Panc1 (cell line): ENCODE results near the gene KRTAP6-1. TPM values are rescaled to one million over a fixed set of nuclear protein-coding genes. Genes with fewer than 3 reads are reported as not detected.

Experiments used
- ATAC-seq: fragments of 200-7000 bp; cut with Tn5 transposase; 2 replicates; pipeline ENCODE4 v1.9.1; 2020; ENCODE audit warnings: mild to moderate bottlenecking, moderate library complexity
- BruUV-seq: library from RNA; stranded (reverse); fragments of 400-500 nt; replicated peaks from 2 replicates; lab custom pipeline; 2021; lab: Mats Ljungman, UMichigan
- CTCF ChIA-PET: fragments of 300-600 bp; sonication (Branson Sonifier 250); formaldehyde crosslinking; loops from one replicate; lab custom pipeline; 2022; ENCODE audit warnings: antibody characterized with exemption; lab: Charles Lee
- POLR2A ChIA-PET: fragments of 300-600 bp; sonication (Branson Sonifier 250); formaldehyde crosslinking; loops from one replicate; lab custom pipeline; 2022; ENCODE audit warnings: antibody characterized with exemption; lab: Charles Lee
- DNase-seq: peaks from one replicate; pipeline ENCODE4 v3.0.0-alpha.2; 2010; ENCODE audit warnings: low read depth, low spot score
- H3K27ac ChIP-seq: 2 replicates; pipeline ENCODE4 v1.5.1; 2011; ENCODE audit warnings: mild to moderate bottlenecking, low read length, inconsistent platforms
- H3K27me3 ChIP-seq: fragments of 200-500 bp; sonication (Bioruptor generic); 2 replicates; pipeline ENCODE4 v1.6.0; 2014; ENCODE audit warnings: low read length, inconsistent platforms; ENCODE audit not compliant: control insufficient read depth, insufficient read depth
- H3K36me3 ChIP-seq: fragments of 200-500 bp; sonication (Bioruptor generic); 2 replicates; pipeline ENCODE4 v1.5.1; 2014; ENCODE audit warnings: inconsistent platforms, mild to moderate bottlenecking, low read length, moderate library complexity; ENCODE audit not compliant: control insufficient read depth, insufficient read depth
- H3K4me1 ChIP-seq: 2 replicates; pipeline ENCODE4 v1.5.1; 2011; ENCODE audit warnings: inconsistent platforms, mild to moderate bottlenecking, low read length, moderate library complexity; ENCODE audit not compliant: control insufficient read depth, insufficient read depth
- H3K4me3 ChIP-seq, 2 experiments: 2 replicates each; pipeline ENCODE4 v1.5.1; 2011 to 2012; ENCODE audit warnings: low read depth in 2 of 2, low read length in 2 of 2, mild to moderate bottlenecking in 2 of 2, inconsistent platforms in 1 of 2, moderate library complexity in 1 of 2
- H3K9me3 ChIP-seq: fragments of 200-500 bp; sonication (Bioruptor generic); 2 replicates; pipeline ENCODE4 v1.5.1; 2014; ENCODE audit warnings: low read depth, mild to moderate bottlenecking, inconsistent platforms, low read length, moderate library complexity; ENCODE audit not compliant: control insufficient read depth, insufficient read depth
- POLR2AphosphoS5 ChIP-seq: IDR thresholded peaks from 2 replicates; pipeline ENCODE4 v1.6.1; 2012; ENCODE audit warnings: mild to moderate bottlenecking, low read depth, low read length, moderate library complexity
- SIN3A ChIP-seq: IDR thresholded peaks from 2 replicates; pipeline ENCODE4 v1.6.1; 2012; ENCODE audit warnings: low read depth, mild to moderate bottlenecking, low read length, moderate library complexity, borderline replicate concordance; ENCODE audit not compliant: insufficient read depth
- TCF7L2 ChIP-seq: IDR thresholded peaks from 2 replicates; pipeline ENCODE4 v1.6.1; 2011; ENCODE audit warnings: mild to moderate bottlenecking, low read depth, low read length, inconsistent platforms
- in situ Hi-C: cut with HindIII; loops from 2 replicates; pipeline ENCODE4 v1.10.0; 2016; ENCODE audit warnings: low sequenced_read_pairs, low pct_unique_long_range_greater_than_20kb
- intact Hi-C: fragments of 100-400 bp; cut with micrococcal nuclease; formaldehyde crosslinking; loops from one replicate; pipeline ENCODE4 v1.10.0; 2022; ENCODE audit not compliant: unreplicated experiment
- total RNA-seq: library from RNA; stranded (reverse); gene quantifications from one replicate; pipeline ENCODE4 v1.2.1, GENCODE V29; 2021; ENCODE audit not compliant: unreplicated experiment
- TF ChIP-seq, protein P1 (sequence below): fragments of 450-650 bp; IDR thresholded peaks from 2 replicates; pipeline ENCODE4 v1.5.1; 2017; ENCODE audit warnings: mild to moderate bottlenecking
- TF ChIP-seq, protein P2 (sequence below), 2 experiments: IDR thresholded peaks; 2 replicates each; pipeline ENCODE4 v1.6.1; 2011 to 2012; ENCODE audit warnings: low read depth in 2 of 2, control low read depth in 1 of 2, low read length in 1 of 2, mild to moderate bottlenecking in 1 of 2, moderate library complexity in 1 of 2; ENCODE audit not compliant: insufficient read depth in 1 of 2

Gene KRTAP6-1
- total RNA-seq, 1 experiment from 2014 or later, result not detected

DNA sequence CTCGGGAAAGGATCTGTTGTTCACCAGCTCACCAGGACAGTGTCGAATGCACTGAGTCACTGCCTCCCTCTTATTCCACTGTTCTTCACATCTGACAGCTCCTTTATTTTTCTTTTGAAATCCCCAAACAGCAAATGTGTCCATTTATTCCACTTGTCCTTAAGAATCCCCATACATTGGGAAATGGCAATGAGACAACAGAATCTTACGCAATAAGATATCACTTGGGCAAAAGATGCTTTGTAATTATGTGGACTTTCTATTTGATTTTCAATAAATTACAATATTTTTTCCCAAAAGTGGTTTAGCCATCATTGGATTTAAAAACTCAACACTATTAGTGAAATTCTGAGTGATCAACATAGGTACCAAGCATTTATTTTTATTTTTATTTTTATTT is 25.0 kb upstream of the KRTAP6-1 start:
- in situ Hi-C loops (no loop called here), intact Hi-C loops (no loop called here)
- no peak for DNase-seq
- no peak overlapping the region for H3K4me3 ChIP-seq
- POLR2A ChIA-PET, result no interaction called here
- CTCF ChIA-PET, result no interaction called here
- TF ChIP-seq, protein P1, sequence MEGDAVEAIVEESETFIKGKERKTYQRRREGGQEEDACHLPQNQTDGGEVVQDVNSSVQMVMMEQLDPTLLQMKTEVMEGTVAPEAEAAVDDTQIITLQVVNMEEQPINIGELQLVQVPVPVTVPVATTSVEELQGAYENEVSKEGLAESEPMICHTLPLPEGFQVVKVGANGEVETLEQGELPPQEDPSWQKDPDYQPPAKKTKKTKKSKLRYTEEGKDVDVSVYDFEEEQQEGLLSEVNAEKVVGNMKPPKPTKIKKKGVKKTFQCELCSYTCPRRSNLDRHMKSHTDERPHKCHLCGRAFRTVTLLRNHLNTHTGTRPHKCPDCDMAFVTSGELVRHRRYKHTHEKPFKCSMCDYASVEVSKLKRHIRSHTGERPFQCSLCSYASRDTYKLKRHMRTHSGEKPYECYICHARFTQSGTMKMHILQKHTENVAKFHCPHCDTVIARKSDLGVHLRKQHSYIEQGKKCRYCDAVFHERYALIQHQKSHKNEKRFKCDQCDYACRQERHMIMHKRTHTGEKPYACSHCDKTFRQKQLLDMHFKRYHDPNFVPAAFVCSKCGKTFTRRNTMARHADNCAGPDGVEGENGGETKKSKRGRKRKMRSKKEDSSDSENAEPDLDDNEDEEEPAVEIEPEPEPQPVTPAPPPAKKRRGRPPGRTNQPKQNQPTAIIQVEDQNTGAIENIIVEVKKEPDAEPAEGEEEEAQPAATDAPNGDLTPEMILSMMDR, result no peak
- TF ChIP-seq, protein P2, sequence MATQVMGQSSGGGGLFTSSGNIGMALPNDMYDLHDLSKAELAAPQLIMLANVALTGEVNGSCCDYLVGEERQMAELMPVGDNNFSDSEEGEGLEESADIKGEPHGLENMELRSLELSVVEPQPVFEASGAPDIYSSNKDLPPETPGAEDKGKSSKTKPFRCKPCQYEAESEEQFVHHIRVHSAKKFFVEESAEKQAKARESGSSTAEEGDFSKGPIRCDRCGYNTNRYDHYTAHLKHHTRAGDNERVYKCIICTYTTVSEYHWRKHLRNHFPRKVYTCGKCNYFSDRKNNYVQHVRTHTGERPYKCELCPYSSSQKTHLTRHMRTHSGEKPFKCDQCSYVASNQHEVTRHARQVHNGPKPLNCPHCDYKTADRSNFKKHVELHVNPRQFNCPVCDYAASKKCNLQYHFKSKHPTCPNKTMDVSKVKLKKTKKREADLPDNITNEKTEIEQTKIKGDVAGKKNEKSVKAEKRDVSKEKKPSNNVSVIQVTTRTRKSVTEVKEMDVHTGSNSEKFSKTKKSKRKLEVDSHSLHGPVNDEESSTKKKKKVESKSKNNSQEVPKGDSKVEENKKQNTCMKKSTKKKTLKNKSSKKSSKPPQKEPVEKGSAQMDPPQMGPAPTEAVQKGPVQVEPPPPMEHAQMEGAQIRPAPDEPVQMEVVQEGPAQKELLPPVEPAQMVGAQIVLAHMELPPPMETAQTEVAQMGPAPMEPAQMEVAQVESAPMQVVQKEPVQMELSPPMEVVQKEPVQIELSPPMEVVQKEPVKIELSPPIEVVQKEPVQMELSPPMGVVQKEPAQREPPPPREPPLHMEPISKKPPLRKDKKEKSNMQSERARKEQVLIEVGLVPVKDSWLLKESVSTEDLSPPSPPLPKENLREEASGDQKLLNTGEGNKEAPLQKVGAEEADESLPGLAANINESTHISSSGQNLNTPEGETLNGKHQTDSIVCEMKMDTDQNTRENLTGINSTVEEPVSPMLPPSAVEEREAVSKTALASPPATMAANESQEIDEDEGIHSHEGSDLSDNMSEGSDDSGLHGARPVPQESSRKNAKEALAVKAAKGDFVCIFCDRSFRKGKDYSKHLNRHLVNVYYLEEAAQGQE (IDR thresholded peaks at IDR 0.05; ENCODE audit: insufficient read depth in 1 of 2, low read depth in 2 of 2, low read length in 1 of 2), result no peak
- TF ChIP-seq TCF7L2 (no peak), SIN3A (no peak), POLR2AphosphoS5 (no peak)
- BruUV-seq, result no TSS peak
- no peaks in the 10 kb centered on the region for H3K27me3 ChIP-seq
- H3K36me3 ChIP-seq, result no peaks in the 10 kb centered on the region
- no peak for ATAC-seq
- no peak overlapping the region for H3K27ac ChIP-seq
- no peaks in the 10 kb centered on the region for H3K4me1 ChIP-seq
- H3K9me3 ChIP-seq, result no peaks in the 10 kb centered on the region

DNA sequence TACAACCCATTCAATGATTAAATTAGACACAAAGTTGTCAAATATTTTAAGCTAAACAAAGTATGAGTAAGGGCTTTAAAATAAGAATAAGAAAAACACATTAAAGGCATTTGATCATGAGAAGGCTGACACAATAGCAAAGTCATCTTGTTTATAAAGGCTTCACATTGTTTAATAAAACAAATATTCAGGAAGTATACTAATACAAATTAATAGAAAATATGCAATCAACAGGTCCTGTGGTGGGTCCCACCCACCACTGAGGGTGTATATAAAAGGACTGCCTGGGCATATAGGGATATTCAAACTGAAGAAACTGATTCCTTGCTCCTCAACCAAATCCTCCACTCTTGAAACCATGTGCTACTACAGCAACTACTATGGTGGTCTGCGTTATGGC is 21.2 kb upstream of the KRTAP6-1 start, which contains the start of gene KRTAP20-2:
Gene KRTAP20-2, plus strand, starts transcription at position 301 of the 400 bp plus-strand sequence. Its CDS starts 58 bp downstream, at position 359.
- H3K4me1 ChIP-seq, result no peaks in the 10 kb centered on the region
- no peak for ATAC-seq
- ChIA-PET POLR2A (no interaction called here), CTCF (no interaction called here)
- H3K27ac ChIP-seq, result no peak within 1 kb of the TSS
- no peaks in the 10 kb centered on the region for H3K9me3 ChIP-seq
- no peaks in the 10 kb centered on the region for H3K36me3 ChIP-seq
- in situ Hi-C loops (no loop called here), intact Hi-C loops (no loop called here)
- no peak within 1 kb of the TSS for H3K4me3 ChIP-seq
- no peaks in the 10 kb centered on the region for H3K27me3 ChIP-seq
- BruUV-seq, result no TSS peak
- no peak for DNase-seq
- TF ChIP-seq, protein P1, result no peak
- TF ChIP-seq, protein P2 (IDR thresholded peaks at IDR 0.05; ENCODE audit: insufficient read depth in 1 of 2, low read depth in 2 of 2, low read length in 1 of 2), result no peak
- TF ChIP-seq TCF7L2 (no peak), POLR2AphosphoS5 (no peak), SIN3A (no peak)
